HG03097 (cell line): ENCODE measurements around the gene CCDC9.
"Not testable (repeated sequence)": the region's sequence is repeated elsewhere in the genome, so short reads cannot be mapped to it uniquely, and the experiment has no call there.

Source experiments
- ATAC-seq: cut with Tn5 transposase; IDR thresholded peaks from one replicate; pipeline ENCODE4 v1.9.1; 2021; ENCODE audit not compliant: unreplicated experiment, low FRiP score

CCDC9 gene

DNA sequence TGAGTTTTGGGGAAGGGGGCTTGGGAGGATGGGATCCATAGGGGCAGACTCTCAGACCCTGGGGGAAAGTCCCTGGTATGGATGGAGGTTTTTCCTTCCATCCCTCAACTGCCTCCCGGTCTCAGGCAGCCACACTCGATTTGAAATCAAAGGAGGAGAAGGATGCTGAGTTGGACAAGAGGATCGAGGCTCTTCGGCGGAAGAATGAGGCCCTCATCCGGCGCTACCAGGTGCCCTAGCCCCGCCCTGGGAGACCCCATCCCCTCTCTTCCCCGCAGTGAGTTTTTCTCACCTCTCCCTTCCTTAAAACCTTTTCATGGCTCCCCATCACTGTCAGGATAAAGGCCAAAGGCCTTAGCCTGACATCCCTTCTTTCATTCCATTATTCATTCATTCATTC is 2.1 kb downstream of the CCDC9 start:
- no peak for ATAC-seq

DNA sequence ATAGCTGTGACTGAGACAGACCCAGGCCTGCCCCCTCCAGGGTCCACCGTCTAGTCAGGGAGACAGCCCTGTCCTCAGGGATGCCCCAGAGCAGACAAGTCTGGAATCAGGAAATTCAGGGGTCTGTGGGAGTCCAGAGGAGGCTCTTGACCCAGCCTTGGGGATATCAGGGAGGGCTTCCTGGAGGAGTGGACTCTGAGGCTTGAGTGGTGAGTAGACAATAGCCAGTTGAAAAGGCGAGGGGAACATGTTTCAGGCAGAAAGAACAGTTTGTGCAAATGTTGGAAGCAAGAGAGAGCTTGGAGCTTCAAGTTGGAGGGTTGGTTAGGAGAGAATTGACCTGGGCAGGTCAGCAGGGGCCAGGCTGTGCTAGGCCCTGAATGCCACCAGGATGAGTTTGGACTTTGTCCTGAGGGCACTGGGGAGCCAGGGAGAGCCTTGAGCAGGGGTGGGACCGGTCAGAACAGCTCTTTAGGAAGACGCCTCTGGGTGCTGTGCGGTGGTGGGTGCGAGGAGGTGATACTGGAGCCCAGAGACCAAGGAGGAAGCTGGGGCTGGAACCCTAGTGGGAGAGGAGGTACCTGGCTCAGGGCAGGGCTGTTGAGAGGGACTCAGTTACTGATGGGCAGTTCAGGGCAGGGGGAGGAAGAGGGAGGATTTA is 2.7 kb downstream of the CCDC9 start:
- no peak for ATAC-seq

GRCh38 chr19:47260476-47260875 is 4.2 kb downstream of the CCDC9 start:
- ATAC-seq = no peak

GRCh38 chr19:47261946-47262793 is 5.8 kb downstream of the CCDC9 start:
- not testable (repeated sequence) for ATAC-seq

DNA sequence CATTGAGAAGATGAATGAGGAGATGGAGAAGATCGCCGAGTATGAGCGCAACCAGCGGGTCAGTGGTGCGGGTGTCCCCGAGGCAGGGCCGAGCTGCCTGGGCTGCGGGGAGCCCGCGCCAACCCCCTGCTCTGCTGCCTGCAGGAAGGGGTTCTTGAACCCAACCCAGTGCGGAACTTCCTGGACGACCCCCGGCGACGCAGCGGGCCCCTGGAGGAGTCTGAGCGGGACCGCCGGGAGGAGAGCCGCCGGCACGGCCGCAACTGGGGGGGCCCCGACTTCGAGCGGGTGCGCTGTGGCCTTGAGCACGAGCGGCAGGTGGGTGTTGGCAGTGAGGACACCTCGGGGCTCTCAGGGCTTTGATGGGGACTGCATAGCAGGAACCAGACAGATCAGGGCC is 8.3 kb downstream of the CCDC9 start:
- no peak for ATAC-seq

- ATAC-seq = no peak
Observed at GRCh38 chr19:47266401-47266941, 10.1 kb downstream of the CCDC9 start.

DNA sequence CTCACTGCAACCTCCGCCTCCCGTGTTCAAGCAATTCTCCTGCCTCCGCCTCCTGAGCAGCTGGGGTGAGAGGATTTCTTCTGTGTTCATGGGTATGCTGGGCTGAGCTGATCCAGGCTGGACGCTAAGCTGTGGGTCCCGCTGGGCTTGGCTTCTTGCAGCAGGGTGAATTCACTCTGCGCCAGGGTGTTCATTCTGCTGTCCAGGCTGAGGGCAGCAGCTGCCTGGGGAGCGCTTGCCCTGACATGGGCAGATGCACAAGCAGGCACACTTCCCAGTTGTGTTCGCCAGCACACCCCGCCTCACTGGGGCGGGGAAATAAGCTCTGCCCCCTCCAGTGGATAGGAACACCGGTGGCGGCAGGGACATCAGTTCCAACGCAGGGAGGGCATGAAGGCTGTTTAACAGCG is 11.0 kb downstream of the CCDC9 start:
- ATAC-seq = no peak

- no peak for ATAC-seq
Observed at GRCh38 chr19:47268028-47268427, 11.7 kb downstream of the CCDC9 start.

DNA sequence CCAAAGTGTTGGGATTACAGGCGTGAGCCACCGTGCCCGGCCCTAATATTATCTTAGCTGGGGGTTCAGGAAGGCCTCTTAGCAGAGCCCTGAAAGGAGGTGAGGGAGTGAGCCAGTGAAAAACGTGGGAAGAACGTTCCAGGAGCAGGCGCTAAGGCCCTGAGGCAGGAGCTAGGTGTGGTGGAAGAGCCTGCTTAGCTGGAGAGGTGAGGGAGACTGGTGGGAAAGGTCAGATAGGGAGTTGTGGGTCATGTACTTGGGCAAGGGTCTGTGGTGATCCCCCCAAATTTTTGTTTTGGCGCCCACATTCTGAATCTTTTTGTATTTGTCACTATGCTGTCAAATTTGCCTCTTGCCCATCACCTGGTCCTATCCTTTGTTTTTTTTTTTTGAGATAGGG is 13.3 kb downstream of the CCDC9 start:
- no peak for ATAC-seq

DNA sequence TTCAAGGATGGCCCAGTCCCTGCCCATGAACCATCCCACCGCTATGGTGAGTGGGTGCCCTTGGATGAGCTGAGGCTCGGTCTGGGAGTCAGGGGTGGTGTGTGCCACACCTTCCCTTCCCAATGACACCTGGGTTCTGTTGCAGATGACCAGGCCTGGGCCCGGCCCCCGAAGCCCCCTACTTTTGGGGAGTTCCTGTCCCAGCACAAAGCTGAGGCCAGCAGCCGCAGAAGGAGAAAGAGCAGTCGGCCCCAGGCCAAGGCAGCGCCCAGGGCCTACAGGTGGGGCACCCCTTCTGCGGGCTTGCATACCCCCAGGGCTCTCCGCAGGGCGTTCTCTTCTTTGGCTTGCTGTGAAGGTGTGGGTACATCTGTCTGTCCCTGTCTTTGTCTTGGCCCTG is 14.1 kb downstream of the CCDC9 start:
- ATAC-seq = no peak

DNA sequence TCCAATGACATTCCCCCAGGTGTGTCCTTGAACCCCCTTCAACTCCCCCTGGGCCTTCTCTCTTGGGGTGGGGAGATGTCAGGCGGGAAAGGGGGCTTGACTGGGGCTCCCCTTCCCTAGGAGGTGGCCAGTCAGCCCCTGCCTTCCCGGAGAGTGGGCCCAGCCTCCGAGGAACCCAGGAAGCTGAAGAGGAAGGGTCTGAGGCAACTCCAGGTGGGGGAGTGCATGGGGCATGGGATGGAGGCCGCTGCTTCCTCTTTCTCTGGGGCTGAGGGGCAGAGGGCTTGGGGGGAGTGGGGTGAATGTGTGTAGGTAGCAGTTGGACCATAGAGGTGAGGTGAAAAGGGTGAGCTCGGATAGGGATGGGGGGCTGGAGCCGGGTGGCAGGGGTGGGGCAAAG is 15.6 kb downstream of the CCDC9 start:
- no peak for ATAC-seq

GRCh38 chr19:47272448-47273312 is 16.4 kb downstream of the CCDC9 start:
- ATAC-seq = no peak

DNA sequence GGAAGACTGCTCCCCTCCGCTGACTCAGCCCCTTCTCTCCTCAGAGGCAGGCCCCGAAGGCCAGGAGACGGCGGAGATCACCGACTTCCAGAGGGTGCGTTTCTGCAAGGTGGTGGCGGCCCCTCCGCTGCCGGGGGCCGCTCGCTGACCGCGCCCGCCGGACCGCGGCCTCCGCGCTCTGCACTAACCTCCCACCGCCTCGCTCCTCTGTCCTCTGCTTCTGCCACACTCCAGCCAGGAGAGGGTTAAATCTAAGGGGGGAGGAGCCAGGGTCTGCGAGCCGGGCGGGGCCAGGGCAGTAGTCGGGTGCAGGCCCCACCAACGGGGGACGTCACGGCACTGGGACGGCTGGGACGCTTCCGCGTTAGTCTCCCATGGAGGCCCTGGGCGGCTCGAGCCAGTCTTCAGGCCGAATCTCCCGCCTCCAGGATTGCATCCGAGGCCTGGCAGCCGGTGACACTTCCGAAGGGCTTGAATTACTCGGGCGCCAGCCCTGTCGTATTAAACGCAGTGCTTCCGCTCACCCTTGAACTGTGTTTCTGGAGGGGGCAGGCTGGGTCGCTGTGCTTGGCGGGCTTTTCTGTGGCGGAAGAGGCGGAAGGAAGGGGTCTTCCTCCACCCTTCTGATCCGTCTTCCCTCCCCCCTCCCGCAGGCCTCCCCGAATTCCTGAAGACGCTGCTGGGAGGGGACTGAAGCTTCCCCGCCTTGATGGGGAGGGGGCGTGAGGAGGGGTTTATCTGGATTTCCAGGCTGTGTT is 17.2 kb downstream of the CCDC9 start:
- ATAC-seq = peak; percentile 55

- peak; percentile 47 for ATAC-seq
Observed at GRCh38 chr19:47274071-47274890, 18.0 kb downstream of the CCDC9 start, which contains the start of gene INAFM1. TSS of gene INAFM1 (plus strand) at chr19:47274885. CDS start at chr19:47274920, 35 bp downstream.

GRCh38 chr19:47274891-47275761 is 18.8 kb downstream of the CCDC9 start:
- peak; percentile 20 for ATAC-seq

DNA sequence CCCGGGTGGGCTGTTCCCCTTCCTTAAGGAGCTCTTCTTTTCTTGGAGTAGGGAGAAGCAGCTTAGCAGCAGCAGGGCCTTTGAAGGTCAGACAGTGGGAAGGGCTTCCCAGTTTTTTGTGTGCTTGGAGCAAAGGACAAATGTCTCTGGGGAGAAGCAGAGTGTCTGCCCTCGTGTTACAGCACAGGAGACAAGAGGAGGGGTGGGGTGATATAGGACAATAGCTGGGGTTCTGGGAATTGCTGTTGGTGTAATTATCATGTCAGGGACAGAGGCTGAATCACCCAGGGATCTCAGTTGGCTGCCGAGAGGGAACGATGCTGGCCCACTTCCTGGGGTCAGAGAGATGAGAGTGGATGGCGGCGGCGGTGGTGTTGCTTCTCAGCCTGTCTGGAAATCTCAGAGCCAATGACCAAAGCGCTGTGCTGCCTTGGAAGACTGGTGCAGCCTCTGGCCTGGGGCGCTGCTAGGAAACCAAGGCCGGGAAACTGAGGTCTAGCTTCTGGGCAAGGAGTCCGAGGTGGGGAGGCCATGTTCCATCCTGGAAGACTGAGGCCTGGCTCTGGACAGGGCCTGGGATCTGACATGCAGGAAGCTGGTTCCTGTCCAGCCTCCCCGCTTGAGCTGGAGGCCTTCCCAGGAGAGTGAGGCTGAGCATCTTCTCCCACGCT is 19.6 kb downstream of the CCDC9 start:
- no peak for ATAC-seq

GRCh38 chr19:47276513-47276912 is 20.2 kb downstream of the CCDC9 start:
- not testable (repeated sequence) for ATAC-seq
